K562 (cell line): Measurements from ENCODE around the gene PARD3.

Experiments
- CTCF ChIP-seq, 3 experiments: IDR thresholded peaks in 2 of 3; conservative IDR thresholded peaks in 1 of 3; 2 replicates each; pipeline ENCODE4 v1.5.1; 2011 to 2012; ENCODE audit warnings: low read length in 3 of 3, mild to moderate bottlenecking in 3 of 3, control low read depth in 2 of 3, improper control_type of control experiment in 1 of 3, inconsistent platforms in 1 of 3, low read depth in 1 of 3, mixed read lengths in 1 of 3, moderate library complexity in 1 of 3; ENCODE audit not compliant: insufficient read depth in 2 of 3
- GATAD2A ChIP-seq: fragments of 450-650 bp; IDR thresholded peaks from 2 replicates; pipeline ENCODE4 v1.6.1; 2017
- HDAC2 ChIP-seq: fragments of 450-650 bp; IDR thresholded peaks from 2 replicates; pipeline ENCODE4 v1.6.1; 2016; ENCODE audit warnings: mild to moderate bottlenecking
- MAFG ChIP-seq: fragments of 450-650 bp; conservative IDR thresholded peaks from 2 replicates; pipeline ENCODE4 v1.6.1; 2016; ENCODE audit warnings: missing genetic modification characterization, missing compliant biosample characterization
- NFYB ChIP-seq: IDR thresholded peaks from 2 replicates; pipeline ENCODE4 v1.6.1; 2011; ENCODE audit warnings: mild to moderate bottlenecking, moderate library complexity; ENCODE audit not compliant: insufficient read length; ENCODE audit errors: extremely low read depth
- NR2C1 ChIP-seq, 2 experiments: fragments of 450-650 bp; IDR thresholded peaks; 2 replicates each; pipeline ENCODE4 v1.6.1; 2017; ENCODE audit warnings: mild to moderate bottlenecking in 2 of 2, antibody characterized with exemption in 1 of 2, inconsistent platforms in 1 of 2, missing compliant biosample characterization in 1 of 2, missing genetic modification characterization in 1 of 2
- NR3C1 ChIP-seq: sonication (generic); formaldehyde crosslinking; IDR thresholded peaks from 2 replicates; pipeline ENCODE4 v1.8.1; 2022; ENCODE audit warnings: missing genetic modification reagents
- PHF8 ChIP-seq: fragments of 200-600 bp; sonication (generic); IDR thresholded peaks from 2 replicates; pipeline ENCODE4 v1.6.1; 2012; ENCODE audit warnings: mixed run types, mild to moderate bottlenecking, inconsistent platforms, low read length, moderate library complexity, borderline replicate concordance
- TCF7L2 ChIP-seq: fragments of 150-350 bp; IDR thresholded peaks from 2 replicates; pipeline ENCODE4 v1.6.1; 2016; ENCODE audit warnings: low read depth, mild to moderate bottlenecking, low read length, moderate library complexity
- TGIF2 ChIP-seq: sonication (generic); formaldehyde crosslinking; IDR thresholded peaks from 2 replicates; pipeline ENCODE4 v1.8.1; 2022; ENCODE audit warnings: mild to moderate bottlenecking, missing genetic modification reagents, moderate library complexity
- ZC3H4 ChIP-seq: sonication (generic); formaldehyde crosslinking; IDR thresholded peaks from 2 replicates; pipeline ENCODE4 v1.9.0; 2021; ENCODE audit warnings: missing genetic modification reagents, borderline replicate concordance
- ZNF354B ChIP-seq: fragments of 250-450 bp; sonication (Bioruptor Pico); IDR thresholded peaks from 2 replicates; pipeline ENCODE4 v1.4.0; 2020

- no peak for TF ChIP-seq MAFG (tag)
- no peak for TF ChIP-seq ZNF354B (CRISPR knock-in tag)
- TF ChIP-seq GATAD2A = no peak
- TF ChIP-seq NFYB = no peak
- no peak for TF ChIP-seq PHF8
- TF ChIP-seq TCF7L2 = no peak
- no peak for TF ChIP-seq HDAC2
- TF ChIP-seq CTCF (IDR thresholded peaks at IDR 0.05 in 2 of 3, conservative IDR thresholded peaks at IDR 0.05 in 1 of 3; ENCODE audit: insufficient read depth in 2 of 3, low read depth in 1 of 3, low read length in 3 of 3) = no peak
- TF ChIP-seq TGIF2 (CRISPR knock-in tag) = no peak
- no peak for TF ChIP-seq NR2C1 (IDR thresholded peaks at IDR 0.05)
- no peak for TF ChIP-seq NR2C1 (tag; IDR thresholded peaks at IDR 0.05)
- no peak for TF ChIP-seq NR3C1 (CRISPR knock-in tag)
- no peak for TF ChIP-seq ZC3H4 (CRISPR knock-in tag)
Measured at GRCh38 chr10:34800624-34801023, 14.5 kb downstream of the PARD3 start.
